Measurements from ENCODE around the gene RAD51B. TPM values are rescaled to one million over a fixed set of nuclear protein-coding genes. Genes with fewer than 3 reads are reported as not detected.

RAD51B gene
- total and polyA plus RNA-seq, 9 of the 15 experiments (the other 6 are each of a cell fraction or from before 2014, with no cell fraction given): 8.5 to 17.3 (median 11.3) TPM

GRCh38 chr14:68619790-68620574, 800.4 kb downstream of the RAD51B start (continued):
- TF ChIP-seq E2F6 (IDR thresholded peaks at IDR 0.05; ENCODE audit: borderline replicate concordance in 1 of 2, extremely low read depth in 1 of 2, insufficient read depth in 1 of 2, insufficient read length in 1 of 2, low read depth in 1 of 2, low read length in 1 of 2, poor library complexity in 1 of 2, severe bottlenecking in 1 of 2): no peak
- TF ChIP-seq CEBPB (tag; IDR thresholded peaks at IDR 0.05): peak; percentile 50
- TF ChIP-seq ZNF3 (CRISPR knock-in tag; IDR thresholded peaks at IDR 0.05): no peak
- TF ChIP-seq CBX8 (IDR thresholded peaks at IDR 0.05; ENCODE audit: borderline replicate concordance, extremely low read depth, low read depth, low read length, poor library complexity, severe bottlenecking): no peak
- no peak for TF ChIP-seq NKRF (IDR thresholded peaks at IDR 0.05; ENCODE audit: borderline replicate concordance)
- TF ChIP-seq ZNF518B (CRISPR knock-in tag; IDR thresholded peaks at IDR 0.05): no peak
- peak; percentile 82 for TF ChIP-seq ZNF592 (IDR thresholded peaks at IDR 0.05)
- TF ChIP-seq IRF2 (CRISPR knock-in tag; IDR thresholded peaks at IDR 0.05): no peak
- no peak for TF ChIP-seq ZNF133 (CRISPR knock-in tag; IDR thresholded peaks at IDR 0.05)
- TF ChIP-seq ARID1B (IDR thresholded peaks at IDR 0.05): peak; percentile 90

Measured in K562 (cell line).